HG03159 (cell line): Measurements from ENCODE around the gene MAP10.

Experiments
- ATAC-seq: cut with Tn5 transposase; IDR thresholded peaks from one replicate; pipeline ENCODE4 v1.9.1; 2021; ENCODE audit warnings: mild to moderate bottlenecking, moderate library complexity; ENCODE audit not compliant: unreplicated experiment

The MAP10 gene

DNA sequence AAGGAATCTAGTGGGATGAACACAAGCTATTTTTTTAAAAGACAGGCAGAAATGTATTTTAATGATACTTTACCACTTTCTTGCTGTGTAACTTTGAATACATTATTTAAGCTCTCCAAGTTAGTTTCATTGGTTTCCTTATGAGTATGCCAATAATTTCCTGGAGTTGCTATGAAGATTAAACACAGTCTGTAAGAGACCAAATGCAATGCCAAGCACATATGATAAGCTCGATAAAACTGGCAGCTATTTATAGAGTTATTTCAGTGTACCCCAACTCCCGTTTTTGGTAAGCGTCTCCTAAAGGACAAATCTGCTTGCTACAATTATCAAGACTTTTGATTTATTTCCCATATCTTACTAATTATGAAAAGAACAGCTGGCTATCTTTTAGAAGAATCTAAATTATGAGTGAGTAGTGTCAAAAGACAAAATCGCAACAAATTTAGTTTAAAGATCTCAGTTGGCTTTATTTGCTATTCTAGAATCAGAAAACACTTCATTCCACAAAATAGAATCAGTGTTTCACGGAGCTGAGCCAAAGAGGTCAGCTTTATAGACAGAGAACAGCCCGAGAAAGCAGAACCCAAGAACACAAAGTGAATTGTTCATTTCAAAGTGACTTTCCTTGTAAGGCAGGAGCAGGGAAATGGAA is 7.2 kb upstream of the MAP10 start:
- ATAC-seq, result no peak

DNA sequence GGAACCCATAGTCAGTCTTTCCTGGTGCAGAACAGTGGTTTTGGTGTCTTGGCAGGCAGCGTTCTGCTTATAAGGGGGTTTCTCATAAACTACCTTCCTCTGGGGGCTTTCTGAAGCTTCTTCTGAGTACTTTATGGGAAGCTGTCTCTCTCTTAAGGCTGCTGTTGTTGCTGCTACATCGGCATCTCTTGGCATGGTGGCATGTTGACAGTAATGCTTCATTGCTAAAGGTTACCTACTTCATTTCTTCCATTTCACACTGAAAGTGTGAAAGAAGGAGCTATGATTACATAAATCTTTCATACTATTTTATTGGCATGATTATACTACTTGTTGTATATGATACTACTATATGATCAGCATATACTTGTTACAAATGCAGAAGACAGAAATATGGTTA is 6.3 kb upstream of the MAP10 start:
- ATAC-seq, result no peak

DNA sequence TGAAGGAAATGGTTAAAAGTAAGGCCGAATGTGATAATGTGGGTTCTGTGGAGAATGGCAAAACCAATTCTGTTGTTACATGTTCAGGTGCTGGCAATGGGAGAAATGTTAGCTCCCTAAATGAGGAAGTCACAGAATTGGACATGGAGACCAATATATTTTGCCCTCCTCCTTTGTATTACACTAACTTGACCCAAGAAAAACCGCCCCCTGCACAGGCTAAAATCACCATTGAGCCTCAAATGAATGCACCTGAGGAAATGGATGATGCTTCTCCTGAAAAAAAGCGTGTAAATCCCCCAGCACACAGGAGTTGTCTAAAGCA is 932 bp downstream of the MAP10 start:
- no peak for ATAC-seq

DNA sequence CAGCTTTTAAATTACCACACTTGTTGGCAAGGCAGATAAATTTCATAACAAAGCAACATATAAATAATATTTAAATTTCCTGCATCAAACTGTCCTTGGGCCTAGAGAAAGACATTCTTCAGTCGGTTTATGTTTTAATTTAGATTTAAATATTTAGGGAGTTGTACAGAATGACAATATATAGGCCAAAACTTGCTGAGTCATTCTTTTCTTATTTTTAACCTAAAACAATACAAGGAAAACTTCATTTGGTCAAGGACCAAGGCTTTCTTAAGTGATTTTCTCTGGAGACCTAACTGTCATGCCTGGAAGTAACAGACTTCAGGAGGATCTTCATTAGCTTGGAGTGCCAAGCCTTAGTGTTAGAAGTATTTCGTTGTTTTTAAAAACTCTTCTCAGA is 5.6 kb downstream of the MAP10 start:
- ATAC-seq, result no peak

DNA sequence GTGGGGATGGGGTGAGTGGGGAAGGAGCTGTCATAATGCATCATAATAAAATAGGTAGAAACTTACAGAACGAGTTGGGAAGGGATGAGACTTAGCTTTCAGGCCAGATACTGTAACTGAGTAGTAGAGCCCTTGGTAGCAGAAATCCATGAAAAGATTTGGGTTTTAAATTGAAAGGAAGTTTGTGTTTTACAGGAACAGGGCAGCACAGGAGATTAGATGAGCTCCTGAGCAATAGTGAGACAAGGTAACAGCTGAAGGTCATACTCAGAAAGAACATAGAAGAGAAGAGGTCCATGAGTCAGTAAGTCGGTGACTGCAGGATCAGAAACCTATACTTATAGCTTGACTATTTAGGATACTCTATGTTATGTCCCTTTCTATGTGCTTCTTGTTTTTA is 7.3 kb downstream of the MAP10 start:
- no peak for ATAC-seq

DNA sequence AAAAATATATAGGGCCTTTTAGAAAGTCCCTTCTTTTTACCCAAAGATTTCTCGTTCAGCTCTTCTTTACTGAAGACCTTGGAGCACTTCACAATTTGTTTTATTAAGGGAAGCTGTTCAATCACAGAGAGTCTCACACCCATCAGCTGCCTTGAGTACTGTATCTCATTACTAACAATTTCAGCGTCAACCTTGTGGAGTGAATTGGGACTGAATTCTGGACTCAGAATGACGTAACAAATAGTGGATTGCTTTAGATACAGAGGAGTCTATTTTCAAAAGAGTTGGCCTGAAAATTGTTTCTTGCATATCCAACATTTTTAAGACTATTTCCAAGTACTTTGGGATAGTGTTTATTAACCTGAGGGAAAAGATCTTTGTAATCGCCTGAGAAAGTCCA is 7.9 kb downstream of the MAP10 start:
- ATAC-seq, result no peak

DNA sequence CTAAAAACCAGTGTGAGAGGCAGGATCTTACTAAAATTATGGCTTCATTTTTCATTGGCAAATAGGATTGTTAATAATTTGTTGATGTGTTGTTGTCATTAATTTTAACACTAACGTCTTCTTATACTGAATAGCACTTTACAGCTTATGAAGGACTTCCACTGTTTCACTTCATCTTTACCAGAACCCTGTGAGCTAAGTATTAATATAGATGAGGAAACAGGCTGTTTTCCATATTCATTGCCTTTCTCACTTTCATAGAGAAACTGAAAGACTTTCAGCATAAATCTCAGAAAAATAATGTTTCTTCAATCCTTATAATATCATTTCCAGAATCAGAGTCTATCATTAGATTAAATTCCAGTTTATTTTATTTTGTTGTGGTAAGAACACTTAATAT is 8.5 kb downstream of the MAP10 start:
- ATAC-seq, result peak; percentile 70

DNA sequence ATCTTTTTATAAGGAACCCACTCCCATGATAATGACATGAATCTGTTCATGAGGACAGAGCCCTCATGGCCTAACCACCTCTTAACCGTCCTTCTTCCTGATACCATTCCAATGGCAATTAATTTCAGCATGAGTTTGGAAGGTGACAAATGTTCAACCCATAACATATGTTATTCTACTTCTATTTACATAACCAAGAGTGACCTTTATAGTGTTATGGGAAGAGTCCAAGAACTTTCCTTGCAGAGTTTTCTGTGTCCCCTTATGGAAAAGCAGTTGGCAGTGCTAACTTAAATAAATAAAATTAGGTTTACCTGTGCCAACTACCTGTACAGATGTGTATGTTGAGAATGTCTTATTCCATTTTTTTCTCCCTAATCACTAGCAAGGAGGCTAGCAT is 11.1 kb downstream of the MAP10 start:
- ATAC-seq, result no peak

DNA sequence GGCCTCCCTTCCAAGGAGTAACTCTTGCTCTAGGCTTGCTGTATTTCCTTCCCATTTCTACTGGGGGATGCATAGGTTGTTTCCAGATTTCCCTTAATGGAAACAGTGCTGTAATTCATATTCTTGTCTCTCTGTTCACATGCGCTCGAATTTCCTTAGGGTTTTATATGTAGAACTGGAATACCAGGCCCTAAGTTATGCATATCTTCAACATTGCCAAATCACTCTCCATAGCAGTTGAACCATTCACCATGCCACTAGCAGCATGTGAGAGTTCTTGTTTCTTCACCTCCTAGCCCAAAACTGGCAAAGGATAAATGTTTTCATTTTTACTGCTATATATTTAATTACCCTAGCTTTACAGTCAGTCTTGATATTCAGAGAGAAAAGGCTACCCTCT is 12.8 kb downstream of the MAP10 start:
- ATAC-seq, result no peak

DNA sequence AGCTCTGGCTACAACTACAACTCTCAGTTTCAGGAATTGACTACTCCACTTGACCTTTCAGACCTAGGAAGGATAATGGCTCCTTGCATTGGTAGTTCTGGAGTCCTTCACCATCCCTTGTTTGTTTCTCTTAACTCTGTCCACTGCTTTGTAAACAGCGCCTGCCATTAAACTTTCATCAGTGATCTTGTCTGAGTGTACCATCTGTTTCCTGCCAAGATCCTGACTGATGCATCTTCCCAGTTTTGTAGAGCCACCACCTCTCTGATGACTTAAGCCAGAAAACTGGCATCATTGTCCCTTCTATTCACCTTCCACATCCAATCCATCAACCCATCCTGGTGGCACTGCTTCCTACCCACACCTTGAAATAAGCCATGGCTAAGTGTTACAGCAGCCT is 15.2 kb downstream of the MAP10 start:
- no peak for ATAC-seq

DNA sequence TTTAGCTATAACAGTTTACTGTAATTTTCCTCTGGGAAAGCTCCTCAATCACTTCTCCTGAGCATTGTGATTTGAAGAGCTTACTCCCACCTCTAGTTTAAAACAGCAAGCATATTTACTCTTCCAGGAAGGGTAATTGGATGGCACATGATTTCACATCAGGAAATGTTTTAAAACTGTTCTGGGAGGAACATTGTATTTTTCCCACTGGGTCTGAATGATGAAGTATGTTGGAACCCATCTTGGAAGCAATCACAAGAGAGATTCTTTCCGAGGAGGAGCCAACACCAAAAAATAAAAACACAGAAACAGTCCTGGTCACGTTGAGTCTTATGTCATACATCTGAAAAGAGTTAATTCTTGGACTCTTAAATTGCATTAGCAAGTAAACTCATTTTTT is 17.3 kb downstream of the MAP10 start:
- no peak for ATAC-seq

DNA sequence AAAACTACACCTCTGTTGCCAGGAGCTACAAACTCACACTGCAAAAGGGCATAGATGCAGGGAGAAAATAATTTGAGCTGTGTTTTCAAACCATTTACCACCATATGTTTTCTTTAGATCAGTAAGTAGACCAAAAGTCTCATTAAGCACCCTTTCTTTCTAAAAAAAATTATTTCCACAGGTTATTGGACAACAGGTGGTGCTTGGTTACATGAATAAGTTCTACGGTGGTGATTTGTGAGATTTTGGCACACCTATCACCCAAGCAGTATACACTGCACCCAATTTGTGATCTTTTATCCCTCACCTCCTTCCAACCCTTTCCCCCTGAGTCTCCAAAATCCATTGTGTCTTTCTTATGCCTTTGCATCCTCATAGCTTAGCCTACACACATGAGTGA is 21.1 kb downstream of the MAP10 start:
- no peak for ATAC-seq

DNA sequence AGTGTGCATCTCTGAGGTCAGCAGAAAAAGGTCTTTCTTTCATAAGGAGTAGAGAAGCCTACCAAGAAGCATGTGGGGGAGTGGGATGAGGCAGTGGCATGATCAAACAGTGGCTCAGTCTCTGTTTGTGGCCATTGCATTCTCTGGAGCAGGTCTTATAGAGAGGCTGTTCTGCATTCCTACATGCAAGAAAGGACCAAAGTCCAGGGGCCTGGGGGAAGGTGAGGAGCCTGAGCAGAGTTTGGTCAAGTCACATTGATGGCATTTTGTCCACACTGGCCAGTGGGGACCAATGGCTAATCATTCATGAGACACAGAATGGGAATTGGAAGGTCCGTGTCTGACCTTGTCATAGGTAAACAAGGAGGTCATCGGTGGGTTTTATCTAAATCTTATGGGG is 25.4 kb downstream of the MAP10 start:
- ATAC-seq, result no peak

DNA sequence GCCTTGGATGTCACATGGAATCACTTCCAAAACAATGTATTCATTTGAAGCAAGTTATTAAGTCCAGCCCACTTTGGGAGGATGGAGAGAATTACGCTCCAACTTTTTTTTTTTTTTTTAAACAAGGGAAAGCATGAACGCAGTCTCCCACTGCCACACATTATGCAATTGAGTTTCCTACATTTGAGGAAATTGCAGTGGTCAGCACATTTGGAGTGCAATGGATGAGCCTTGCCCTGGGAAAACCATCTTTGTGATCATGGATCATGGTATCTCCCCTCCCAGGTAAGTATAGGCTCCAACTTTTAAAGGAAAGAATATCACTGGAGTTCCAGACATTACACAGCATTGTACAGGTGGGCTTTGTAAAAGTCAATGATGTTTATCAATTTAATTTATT is 26.7 kb downstream of the MAP10 start:
- no peak for ATAC-seq

DNA sequence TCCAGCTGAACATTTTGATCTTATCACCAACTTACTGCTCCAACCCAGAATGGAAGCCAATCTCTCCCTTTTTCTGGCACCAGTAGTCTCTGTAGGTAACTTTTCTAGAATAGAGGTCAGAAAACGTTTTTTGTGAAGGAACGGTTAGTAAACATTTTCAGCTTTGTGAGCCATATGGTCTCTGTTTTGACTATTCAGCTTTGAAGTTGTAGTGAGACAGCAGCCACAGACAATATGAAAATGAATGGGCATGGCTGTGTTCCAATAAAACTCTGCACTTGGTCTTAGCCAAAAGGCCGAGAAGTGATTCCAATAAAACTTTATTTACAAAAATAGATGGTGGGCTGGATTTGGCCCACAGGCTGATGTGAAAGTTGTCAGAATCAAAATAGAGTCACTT is 28.9 kb downstream of the MAP10 start:
- no peak for ATAC-seq

DNA sequence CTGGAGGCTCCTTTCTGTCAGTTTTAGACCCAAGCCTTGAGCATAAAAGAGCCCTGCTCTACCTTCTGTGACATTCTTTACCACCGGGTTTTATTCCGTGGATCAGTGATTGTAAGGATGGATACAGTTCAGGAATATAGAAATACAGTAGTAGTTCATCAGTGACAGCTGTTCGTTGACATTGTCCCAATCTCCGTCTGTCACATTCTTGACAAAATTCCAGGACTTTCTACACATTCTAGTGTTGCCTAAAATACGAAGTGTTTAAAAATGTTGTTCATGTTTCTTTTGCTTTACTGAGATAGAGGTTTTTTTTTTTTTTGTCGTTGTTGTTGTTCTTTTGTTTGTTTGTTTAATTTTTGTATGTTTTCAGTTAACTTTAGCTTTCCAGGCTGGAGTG is 29.9 kb downstream of the MAP10 start:
- no peak for ATAC-seq

DNA sequence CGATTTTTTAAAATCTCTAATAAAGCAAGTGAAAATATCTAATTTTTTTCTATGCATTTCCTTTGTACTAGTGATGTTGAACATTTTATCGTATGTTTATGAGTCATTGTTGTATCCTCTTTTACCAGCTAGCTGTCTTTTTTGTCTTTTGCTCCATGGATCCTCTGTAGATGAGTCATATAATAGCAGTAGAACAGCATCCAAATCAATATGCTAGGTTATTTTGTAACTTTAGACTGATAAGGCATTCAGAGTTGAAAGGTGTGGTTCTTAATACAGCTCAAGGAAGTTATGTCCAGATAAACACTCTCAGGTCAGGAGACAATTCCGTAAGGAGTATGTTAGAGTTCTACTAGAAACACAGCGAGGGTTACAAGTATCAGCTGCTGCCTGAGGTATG is 31.9 kb downstream of the MAP10 start:
- no peak for ATAC-seq

DNA sequence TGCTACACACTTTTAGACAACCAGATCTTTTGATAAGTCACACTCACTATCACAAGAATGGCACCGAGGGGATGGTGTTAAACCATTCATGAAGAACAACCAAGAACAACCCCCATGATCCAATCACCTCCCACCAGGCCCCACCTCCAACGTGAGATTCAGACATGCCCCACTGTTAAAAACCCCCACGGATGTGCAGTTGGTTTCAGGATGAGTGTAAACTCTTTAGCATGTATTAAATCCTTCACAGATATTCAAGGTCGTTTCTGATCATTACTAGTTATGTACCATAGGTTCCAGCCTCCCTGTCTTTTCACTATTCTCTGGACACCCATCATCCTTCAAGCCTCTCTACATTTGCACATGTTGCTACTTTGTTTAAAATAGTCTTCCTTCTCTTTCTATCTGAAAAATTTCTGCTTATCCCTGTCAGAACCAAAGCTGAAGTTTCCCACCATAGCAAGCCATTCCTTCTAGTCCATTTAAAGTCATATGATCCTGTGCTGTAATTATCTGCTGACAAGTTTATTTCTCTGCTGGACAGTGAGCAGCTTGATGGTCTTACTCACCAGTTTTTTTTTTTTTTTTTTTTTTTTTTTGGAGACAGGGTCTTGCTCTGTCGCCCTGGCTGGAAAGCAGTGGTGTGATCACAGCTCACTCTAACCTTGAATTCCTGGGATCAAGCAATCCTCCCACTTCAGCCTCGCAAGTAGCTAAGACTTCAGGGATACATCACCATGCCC is 36.8 kb downstream of the MAP10 start:
- no peak for ATAC-seq

DNA sequence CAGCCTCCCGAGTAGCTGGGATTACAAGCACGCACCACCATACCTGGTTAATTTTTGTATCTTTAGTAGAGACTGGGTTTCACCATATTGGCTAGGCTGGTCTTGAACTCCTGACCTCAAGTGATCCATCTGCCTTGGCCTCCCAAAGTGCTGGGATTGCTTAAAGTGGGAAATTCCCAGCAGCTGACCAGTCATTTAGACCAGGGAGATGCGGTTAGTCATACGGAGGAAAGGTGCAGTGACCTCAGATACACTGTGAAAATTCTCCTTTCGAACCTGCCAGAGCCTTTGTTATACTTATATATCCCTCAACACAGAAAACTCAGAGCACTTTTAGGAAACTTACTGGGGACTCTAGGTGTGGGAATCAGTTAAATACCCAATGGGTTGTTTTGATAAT is 39.6 kb downstream of the MAP10 start:
- ATAC-seq, result no peak

DNA sequence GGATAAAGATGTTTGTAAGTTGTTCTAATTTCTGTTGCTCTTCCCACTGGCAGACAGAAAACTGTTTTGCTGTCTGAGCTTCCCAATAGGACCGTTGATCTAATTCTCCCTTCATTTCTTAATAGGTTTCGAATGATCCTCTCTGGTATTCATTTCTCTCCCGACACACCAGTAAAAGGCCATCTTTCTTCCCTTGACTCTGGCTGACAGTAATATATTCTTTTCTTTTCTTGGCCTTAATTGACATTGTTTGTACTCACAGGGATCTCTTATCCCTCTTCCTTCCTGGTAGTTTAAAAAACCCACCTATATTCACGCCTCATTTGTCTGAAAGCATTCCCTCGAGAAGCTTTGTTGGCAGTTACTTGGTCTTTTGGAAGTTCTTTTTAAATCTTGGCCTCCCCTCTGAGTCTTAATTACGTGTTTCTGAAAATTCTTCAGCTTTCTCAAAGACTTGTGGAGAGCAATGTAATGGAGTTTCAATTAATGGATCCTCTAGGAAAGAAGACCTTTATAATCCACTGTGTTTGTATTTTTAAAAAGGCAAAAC is 40.3 kb downstream of the MAP10 start:
- no peak for ATAC-seq

DNA sequence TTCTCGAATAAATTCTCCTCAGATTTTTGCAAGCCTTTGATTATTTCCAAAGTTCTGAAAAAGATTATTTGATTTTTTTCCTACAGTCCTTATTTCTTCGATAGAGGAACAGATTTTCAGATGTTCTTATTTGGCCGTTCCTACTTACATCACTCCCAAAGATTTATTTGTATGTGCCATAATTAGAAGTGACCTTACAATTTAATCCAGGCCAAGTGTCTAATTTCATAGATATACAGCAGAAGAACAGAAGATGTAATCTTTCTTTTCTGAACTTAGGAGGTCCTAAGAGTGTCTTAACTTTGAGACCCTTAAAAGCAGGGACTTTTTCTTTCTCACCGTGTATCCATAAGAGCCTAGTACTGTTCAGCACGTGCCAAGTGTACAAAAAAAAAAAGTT is 46.3 kb downstream of the MAP10 start:
- ATAC-seq, result no peak

DNA sequence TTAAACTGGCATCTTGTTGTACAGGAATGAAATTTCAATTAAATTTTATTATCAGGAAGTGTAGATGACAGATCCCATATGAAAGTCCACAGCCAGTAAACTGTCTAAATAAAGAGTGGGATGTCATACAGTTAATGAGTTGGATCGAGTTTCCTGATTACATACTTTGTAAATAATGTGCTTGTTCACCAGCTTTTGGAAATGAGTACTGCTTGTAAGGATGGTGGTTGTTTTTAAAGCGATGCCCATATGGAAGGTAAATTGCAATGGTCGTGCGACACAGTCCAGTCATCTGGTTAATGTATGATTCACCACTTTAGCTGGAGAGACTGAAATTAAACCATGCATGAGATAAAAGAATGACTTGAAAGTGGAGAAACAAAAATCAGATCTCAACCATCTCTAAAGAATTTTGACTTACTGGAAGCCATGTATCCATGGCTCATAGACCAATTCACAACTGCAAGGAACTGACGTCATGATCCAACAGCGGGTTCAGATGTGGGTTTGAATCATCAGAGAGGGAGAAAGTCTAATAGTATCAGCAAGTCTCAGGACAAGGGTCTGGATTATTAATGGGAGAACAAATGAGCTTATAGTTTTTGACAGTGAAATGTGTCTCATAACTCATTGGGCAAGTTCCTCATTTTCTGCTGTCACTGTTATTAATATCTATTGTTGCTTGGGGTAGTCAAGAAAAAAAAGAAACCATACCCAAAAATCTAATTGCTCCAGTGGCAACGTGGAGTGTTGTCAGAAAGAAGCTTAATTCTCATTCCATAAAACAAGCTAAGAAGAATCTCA is 49.0 kb downstream of the MAP10 start:
- ATAC-seq, result no peak
